GM21717 (cell line): ENCODE data around the gene PRR35.

Experiments used
- ATAC-seq: cut with Tn5 transposase; IDR thresholded peaks from one replicate; pipeline ENCODE4 v1.9.1; 2021; ENCODE audit warnings: mild to moderate bottlenecking, moderate library complexity; ENCODE audit not compliant: unreplicated experiment

Gene PRR35

DNA sequence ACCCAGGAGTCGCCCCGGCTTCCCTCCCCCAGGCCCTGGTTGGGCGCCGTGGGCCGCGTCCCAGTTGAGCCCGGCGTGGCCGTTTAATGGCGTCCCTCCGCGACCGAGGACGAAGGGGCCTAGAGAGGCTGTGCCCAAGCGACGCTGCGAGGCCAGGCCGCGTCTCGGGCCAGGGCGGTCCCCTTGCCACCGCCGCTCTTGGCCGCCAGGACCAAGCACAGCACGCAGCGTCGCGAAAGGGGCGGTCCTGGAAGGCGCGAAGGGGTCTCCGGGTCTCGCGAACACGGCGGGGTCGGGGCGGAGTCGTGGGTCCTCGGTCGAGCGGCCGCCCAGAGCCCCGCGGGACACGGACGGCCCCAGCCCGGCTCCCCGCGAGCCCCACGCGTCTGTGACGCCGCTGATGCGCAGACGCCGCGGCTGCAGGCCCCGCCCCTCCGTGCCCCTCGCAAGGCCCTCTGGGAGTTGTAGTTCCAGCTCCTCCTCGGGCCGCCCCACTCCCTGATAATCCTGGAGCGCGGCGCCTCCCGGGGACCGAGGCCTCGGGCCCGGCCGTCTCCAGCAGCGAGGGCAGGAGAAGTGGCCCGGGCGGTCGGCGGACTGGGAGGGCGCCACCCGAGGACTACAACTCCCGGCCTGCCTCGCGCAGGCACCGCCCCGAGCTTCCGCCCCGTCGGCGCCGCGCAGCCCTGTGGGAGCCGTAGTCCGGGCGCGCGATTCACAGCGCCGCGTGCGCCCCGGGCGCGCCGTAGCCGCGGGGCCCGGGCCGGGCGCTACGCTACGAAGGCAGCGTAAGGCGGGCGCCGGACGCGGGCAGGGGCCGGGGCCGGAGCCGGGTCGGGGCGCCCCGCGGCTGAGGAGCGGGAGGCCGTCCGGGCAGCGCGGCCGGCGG, 32.9 kb upstream of the PRR35 start, which contains the start of gene CAPN15:
Gene CAPN15 (plus strand): TSS at position 698 of the 889 bp plus-strand sequence. CDS start 19,127 bp downstream, outside the sequence.
- ATAC-seq = peak; percentile 52

- ATAC-seq = no peak
Measured at GRCh38 chr16:528111-529011, 31.8 kb upstream of the PRR35 start.

GRCh38 chr16:529012-529575, 31.1 kb upstream of the PRR35 start:
- no peak for ATAC-seq

GRCh38 chr16:530111-530817, 29.9 kb upstream of the PRR35 start:
- no peak for ATAC-seq

DNA sequence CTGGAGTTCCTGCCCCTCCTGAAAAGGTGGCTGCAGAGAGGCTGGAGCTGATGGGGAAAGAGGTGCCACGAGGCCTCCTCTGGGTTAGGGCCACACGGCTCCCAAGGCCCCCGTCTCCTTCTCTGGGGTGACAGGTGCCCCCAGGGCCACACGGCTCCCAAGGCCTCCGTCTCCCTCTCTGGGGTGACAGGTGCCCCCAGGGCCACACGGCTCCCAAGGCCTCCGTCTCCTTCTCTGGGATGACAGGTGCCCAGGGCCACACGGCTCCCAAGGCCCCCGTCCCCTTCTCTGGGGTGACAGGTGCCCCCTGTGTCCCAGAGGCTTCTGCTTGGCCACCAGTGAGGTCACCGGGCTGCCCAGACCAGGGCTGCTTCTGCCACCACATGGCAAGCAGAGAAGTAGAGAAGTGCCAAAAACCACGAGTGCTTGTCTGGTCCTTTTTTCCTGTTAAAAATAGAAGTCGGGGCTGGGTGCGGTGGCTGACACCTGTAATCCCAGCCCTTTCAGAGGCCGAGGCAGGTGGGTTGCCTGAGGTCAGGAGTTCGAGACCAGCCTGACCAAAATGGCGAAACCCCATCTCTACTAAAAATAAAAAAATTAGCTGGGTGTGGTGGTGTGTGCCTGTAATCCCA, 28.6 kb upstream of the PRR35 start:
- ATAC-seq = no peak

DNA sequence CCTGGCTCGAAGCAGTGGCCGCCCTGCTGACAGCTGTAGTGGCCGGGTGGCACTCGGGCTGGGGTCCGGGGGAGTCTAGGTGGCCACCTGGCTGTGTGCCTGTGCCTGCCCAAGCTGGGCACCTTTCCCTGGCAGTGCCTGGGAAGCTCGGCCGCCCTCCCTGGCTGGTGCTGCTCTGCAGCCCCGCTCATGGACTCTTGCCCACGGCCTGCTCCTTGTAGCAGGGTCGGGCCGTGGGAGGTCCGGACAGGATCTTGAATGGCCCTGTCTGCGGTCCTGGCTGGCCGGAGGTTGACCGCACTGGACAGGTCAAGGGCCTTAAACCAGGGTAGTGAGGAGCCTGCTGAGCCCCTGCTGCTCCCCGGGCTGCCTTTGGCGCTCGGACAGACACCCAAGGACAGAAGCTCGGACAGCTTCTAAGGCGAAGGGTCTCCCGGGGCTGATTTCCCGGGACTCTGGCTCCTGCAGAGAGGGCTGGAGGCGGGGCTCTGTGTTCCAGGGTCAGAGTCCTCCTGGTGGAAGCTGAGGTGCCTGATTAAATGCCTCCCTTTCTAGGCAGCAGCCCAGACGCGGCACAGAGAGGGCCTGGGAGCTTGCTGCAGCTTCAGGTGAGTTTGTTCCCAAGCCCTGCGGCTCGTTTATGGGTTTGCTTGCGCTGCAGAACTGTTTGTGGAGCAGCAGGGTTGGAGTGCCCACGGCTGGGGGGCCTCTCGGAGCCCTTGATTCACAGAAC, 26.6 kb upstream of the PRR35 start:
- no peak for ATAC-seq

GRCh38 chr16:534135-534534, 26.1 kb upstream of the PRR35 start:
- ATAC-seq = no peak

DNA sequence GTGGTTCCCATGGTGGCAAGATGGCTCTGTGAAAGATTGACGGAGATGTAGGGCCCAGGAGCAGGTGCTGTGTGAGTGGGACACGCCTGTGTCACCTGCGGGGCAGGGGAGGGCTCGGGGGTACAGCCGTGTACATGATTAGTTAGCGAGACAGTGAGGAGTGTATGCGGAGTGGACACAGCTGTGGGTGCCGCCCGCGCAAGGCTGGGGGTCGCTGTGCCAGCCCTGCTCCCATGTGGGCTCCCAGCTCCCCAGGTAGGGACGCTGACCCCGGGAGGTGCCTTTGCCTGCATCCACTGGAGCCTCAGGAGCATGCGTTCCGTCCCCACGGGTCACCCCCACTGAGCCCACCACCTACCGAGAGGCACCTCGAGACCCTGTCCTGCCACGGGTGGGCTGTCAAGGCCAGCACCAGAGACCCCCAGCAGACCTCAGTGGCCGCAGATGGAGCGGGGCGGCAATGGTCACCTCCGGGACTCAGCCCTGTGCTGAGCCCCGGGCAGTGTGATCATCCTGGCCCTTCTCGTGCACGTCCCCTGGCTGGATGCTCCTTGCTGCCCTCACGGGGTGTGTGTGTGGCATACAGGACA, 25.2 kb upstream of the PRR35 start:
- ATAC-seq = no peak

DNA sequence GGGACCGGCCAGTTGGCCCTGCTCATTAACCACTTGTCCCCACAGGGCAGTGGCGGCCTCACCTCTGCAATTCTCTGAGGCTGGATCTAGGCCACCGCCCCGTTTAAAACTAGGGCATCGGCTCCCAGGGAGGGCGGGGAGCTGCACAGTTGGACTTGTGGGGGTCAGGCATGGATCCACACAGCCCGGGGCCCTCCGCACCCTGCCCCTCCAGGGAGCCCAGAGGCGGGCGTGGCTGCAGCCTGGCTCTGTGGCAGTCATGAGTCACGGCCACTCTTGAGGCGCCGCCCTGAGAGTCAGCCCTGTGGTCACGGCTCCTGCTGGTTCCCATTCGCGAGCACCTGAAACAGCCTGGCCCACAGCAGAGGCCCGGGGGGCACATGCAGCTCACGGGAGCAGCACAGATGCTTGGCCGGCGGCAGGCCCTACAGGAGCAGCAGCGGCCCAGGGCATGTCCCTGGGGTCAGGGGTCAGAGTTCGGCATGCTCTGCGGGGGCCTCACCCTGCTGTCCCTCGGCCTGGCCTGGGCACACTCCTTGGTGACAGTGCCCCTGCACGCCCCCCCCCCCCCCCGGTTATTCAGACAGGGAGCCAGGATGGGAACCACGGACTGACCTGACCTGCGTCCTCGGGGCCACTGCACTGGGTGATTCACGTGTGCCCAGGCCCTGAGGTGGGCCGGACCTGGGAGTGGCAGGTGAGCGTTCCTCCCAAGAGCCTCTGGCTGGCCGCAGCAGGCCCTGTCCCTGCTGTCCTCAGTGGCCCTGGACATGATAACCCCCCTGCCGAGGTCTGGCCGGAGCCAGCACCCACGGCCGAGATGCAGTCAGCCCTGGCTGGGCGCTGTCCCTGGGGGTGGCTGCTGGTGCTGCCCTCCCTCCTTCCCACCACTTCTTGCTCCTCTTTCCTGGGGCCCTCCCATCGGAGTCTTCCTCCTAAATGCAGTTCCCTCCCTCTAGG, 24.5 kb upstream of the PRR35 start:
- no peak for ATAC-seq

DNA sequence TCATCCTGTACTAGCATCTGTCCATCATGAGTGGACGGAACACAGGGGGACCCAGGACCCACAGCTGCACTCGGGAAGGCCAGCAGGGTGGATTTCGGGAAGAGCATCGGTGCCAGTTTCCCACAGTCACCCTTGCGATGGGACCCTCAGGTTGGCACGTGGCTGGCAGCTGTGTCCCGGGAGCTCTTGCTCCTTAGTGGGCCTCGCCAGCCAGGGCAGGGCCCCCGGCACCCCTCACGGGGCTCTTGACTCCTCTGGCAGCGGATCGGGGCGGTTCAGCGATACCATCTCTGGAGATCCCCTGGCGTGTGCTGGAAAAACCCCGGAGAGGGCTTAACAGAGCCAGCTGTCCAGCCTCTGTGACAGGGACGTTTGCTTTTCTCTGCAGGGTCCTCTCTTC, 23.4 kb upstream of the PRR35 start:
- ATAC-seq = no peak

GRCh38 chr16:537415-538335, 22.5 kb upstream of the PRR35 start:
- no peak for ATAC-seq

DNA sequence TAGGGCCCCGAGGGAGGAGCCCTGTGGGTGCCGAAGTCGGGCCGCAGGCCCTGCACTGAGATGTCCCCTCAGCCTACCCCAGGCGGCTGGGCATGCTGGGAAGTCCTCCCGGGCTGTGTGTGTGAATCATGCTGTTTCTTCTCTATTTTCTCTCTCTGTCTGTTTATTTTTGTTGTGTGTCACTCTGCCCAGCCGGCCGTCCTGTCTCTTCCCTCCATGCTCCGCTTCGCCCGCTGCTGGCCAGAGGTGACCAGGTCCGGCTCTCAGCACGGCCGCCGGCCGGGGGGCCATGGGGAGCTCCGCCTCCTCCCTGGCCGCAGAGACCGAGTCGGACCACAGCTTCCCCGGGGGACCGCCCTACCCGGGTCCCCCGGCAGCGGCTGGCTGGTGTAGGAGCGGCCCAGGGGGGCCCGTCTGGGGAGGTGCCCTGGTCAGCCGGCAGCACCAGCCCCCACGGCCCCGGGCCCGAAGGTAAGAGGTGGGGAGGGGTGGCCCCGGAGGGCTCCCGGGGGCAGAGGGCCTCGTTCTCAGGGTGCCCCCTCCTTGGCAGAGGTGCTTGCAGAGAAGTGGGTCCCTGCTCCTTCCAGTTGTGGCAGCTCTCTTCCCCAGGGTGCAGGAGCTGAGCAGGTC, 20.2 kb upstream of the PRR35 start:
- no peak for ATAC-seq

DNA sequence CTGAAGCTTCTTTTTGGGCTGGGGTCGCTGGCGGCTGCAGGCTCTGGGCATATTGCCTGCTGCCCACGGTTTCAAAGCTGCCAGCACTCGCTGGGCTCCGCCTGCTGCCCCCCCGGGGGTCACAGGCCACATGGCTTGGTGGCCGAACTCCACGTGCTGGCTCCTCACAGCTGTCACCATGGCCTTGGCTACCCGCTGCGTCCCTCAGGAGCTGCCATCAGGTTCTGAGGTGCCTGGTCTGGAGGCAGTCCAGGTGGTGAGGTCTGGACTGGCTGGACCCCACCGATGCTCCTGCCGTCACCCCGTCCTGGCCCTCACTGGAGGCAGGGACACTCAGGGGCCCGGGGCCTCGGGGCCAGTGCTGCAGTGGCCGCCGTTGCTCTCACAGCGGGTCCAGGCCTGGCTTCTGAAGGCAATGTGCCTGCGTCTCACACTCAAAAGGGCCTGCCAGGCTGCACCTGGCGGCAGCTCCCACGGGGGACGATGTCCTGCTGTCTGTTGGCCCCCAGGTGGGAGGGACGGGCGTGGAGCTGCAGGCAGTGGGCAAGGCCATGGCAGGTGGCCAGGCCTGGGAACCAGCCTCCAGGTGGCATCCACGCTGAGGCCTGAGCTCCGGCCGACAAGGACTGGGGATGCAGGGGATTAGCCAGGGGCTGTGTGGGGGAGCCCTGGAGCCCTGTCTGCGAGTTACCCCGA, 19.4 kb upstream of the PRR35 start:
- ATAC-seq = no peak

DNA sequence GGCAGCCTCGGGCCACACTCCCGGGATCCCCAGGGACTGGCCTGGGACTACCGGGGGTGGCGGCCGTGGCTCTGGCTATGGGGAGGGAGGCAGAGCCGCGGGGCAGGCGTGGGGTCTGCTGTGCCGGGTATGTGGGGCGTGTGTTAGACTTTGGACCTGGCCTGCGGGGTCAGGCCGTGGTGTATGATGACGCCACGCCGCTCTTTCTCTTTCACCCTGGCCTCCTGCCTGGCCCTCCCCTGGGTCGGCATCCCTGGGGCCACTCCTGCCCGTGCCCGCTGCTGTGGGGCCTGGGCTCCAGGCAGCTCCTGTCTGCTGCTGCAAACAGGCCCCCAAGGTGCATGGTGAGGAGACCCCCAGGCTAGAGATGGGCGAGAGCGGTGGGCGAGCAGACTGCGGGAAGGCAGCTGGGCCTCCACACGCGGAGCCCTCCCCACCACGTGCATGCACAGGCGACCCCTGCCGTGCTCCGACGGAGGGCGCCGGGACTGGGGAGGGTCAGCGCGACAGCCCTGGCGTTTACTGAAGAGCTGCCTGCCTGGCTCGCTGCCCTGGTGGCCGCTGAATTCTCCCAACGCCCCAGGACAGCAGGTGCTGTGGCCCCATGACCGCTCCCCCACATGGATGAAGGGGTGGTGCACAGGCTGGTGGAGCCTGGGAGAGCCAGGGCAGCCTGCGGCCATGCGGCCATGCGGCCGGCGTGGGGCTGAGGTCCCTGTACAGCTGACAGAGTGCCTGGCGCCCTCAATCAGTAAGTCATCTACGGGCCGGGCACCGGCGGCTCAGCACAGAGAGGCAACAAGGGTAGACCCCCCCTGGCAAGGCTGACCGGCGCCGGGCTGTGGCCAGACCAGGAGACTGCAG, 16.7 kb upstream of the PRR35 start:
- no peak for ATAC-seq

DNA sequence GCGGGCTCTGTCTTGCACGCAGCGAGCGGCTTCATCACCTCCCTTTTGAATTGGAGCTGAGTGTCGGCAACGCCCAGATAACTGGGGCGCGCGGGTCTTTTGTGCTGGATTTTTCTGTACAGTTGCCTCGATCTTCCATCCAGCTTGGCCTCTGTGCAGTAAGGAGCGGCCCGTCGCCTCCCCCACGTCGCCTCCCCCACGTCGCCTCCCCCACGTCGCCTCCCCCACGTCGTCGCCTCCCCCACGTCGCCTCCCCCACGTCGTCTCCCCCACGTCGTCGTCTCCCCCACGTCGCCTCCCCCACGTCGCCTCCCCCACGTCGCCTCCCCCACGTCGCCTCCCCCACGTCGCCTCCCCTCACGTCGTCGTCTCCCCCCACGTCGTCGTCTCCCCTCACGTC, 15.7 kb upstream of the PRR35 start:
- ATAC-seq = no peak
